HCT116 (cell line): ENCODE results near the gene C2. TPM values are rescaled to one million over a fixed set of nuclear protein-coding genes. Genes with fewer than 3 reads are reported as not detected.

Experiments
- ATAC-seq: fragments of 200-7000 bp; cut with Tn5 transposase; 2 replicates; pipeline ENCODE4 v1.9.1; 2020; ENCODE audit warnings: mild to moderate bottlenecking, moderate library complexity
- BruUV-seq: library from RNA; stranded (reverse); fragments of 400-500 nt; replicated peaks from 2 replicates; lab custom pipeline; 2021; lab: Mats Ljungman, UMichigan
- CTCF ChIA-PET: fragments of 300-600 bp; sonication (Branson Sonifier 250); formaldehyde crosslinking; loops from one replicate; lab custom pipeline; 2021; ENCODE audit warnings: antibody characterized with exemption; lab: Charles Lee
- POLR2A ChIA-PET: fragments of 300-600, 350-600 bp; sonication (Branson Sonifier 250); formaldehyde crosslinking; loops from one replicate; lab custom pipeline; 2021; ENCODE audit warnings: antibody characterized with exemption; lab: Charles Lee
- RAD21 ChIA-PET, 2 experiments: fragments of 300-600 bp; sonication (Branson Sonifier 250); formaldehyde crosslinking; loops; one replicate each; lab custom pipeline; 2023; ENCODE audit warnings: low total read pairs in 2 of 2; ENCODE audit not compliant: uncharacterized antibody in 2 of 2, unreplicated experiment in 2 of 2, low non-redundant PET in 1 of 2; lab: Charles Lee
- DNase-seq: peaks from one replicate; pipeline ENCODE4 v3.0.0-alpha.2; 2010; ENCODE audit warnings: low read depth, low spot score
- H2AFZ ChIP-seq: fragments of 200-600 bp; shearing (Covaris generic), sonication (generic); 2 replicates; pipeline ENCODE4 v1.6.1; 2017; ENCODE audit warnings: low read depth, mixed run types, mixed read lengths, antibody characterized with exemption, low read length; ENCODE audit not compliant: poor library complexity, severe bottlenecking
- H3K27ac ChIP-seq: 2 replicates; pipeline ENCODE4 v1.5.1; 2012; ENCODE audit warnings: low read depth, low read length
- H3K27me3 ChIP-seq: fragments of 200-600 bp; sonication (generic); 2 replicates; pipeline ENCODE4 v1.6.1; 2016; ENCODE audit warnings: mixed run types, low read length, mixed read lengths; ENCODE audit not compliant: insufficient read depth
- H3K36me3 ChIP-seq, 2 experiments: fragments of 200-500 bp in 1 of 2; fragments of 200-600 bp in 1 of 2; sonication (Bioruptor generic) in 1 of 2; sonication (generic) in 1 of 2; 2 replicates each; pipeline versions ENCODE4 v1.5.1 to v1.6.1; 2014 to 2016; ENCODE audit warnings: low read length in 2 of 2, inconsistent platforms in 1 of 2, mixed read lengths in 1 of 2, mixed run types in 1 of 2; ENCODE audit not compliant: insufficient read depth in 2 of 2, control insufficient read depth in 1 of 2
- H3K4me1 ChIP-seq, 2 experiments: fragments of 200-600 bp in 1 of 2; sonication (generic) in 1 of 2; 2 replicates each; pipeline versions ENCODE4 v1.5.1 to v1.6.1; 2012 to 2017; ENCODE audit warnings: low read length in 2 of 2, inconsistent platforms in 1 of 2, mild to moderate bottlenecking in 1 of 2, mixed read lengths in 1 of 2, mixed run types in 1 of 2, moderate library complexity in 1 of 2; ENCODE audit not compliant: insufficient read depth in 2 of 2, control insufficient read depth in 1 of 2
- H3K4me2 ChIP-seq: fragments of 200-600 bp; sonication (generic); 2 replicates; pipeline ENCODE4 v1.6.1; 2017; ENCODE audit warnings: mixed run types, low read length, mixed read lengths
- H3K4me3 ChIP-seq, 2 experiments: fragments of 200-600 bp in 1 of 2; sonication (generic) in 1 of 2; replicated peaks in 1 of 2; 2 replicates each; pipeline ENCODE4 v1.5.1; 2011 to 2016; ENCODE audit warnings: low read length in 2 of 2, control low read depth in 1 of 2, low read depth in 1 of 2, mild to moderate bottlenecking in 1 of 2, mixed read lengths in 1 of 2, mixed run types in 1 of 2
- H3K79me2 ChIP-seq: fragments of 200-600 bp; sonication (generic); 2 replicates; pipeline ENCODE4 v1.6.1; 2017; ENCODE audit warnings: mild to moderate bottlenecking, mixed run types, low read length, moderate library complexity, mixed read lengths; ENCODE audit not compliant: insufficient read depth
- H3K9ac ChIP-seq: fragments of 200-600 bp; sonication (generic); 2 replicates; pipeline ENCODE4 v1.6.1; 2016; ENCODE audit warnings: low read length, mixed read lengths
- H3K9me2 ChIP-seq: fragments of 200-600 bp; sonication (generic), shearing (Covaris generic); 2 replicates; pipeline ENCODE4 v1.6.1; 2017; ENCODE audit warnings: mixed run types, mild to moderate bottlenecking, moderate library complexity; ENCODE audit not compliant: insufficient read depth
- H3K9me3 ChIP-seq, 2 experiments: fragments of 200-500 bp in 1 of 2; fragments of 200-600 bp in 1 of 2; sonication (Bioruptor generic) in 1 of 2; sonication (generic) in 1 of 2; 2 replicates each; pipeline ENCODE4 v1.6.1; 2014 to 2017; ENCODE audit warnings: low read length in 2 of 2, mixed read lengths in 2 of 2, inconsistent platforms in 1 of 2, low read depth in 1 of 2, mild to moderate bottlenecking in 1 of 2, mixed run types in 1 of 2, moderate library complexity in 1 of 2; ENCODE audit not compliant: control insufficient read depth in 1 of 2, insufficient read depth in 1 of 2
- H4K20me1 ChIP-seq: fragments of 200-600 bp; sonication (generic), shearing (Covaris generic); 2 replicates; pipeline ENCODE4 v1.6.1; 2017; ENCODE audit warnings: mixed run types, mild to moderate bottlenecking, moderate library complexity; ENCODE audit not compliant: insufficient read depth
- CBX3 ChIP-seq: IDR thresholded peaks from 2 replicates; pipeline ENCODE4 v1.6.1; 2012; ENCODE audit warnings: low read depth
- CTCF ChIP-seq, 3 experiments: fragments of 200-600 bp in 1 of 3; sonication (generic) in 1 of 3; IDR thresholded peaks in 2 of 3; conservative IDR thresholded peaks in 1 of 3; 2 replicates each; pipeline ENCODE4 v1.5.1; 2012 to 2017; ENCODE audit warnings: low read depth in 2 of 3, low read length in 2 of 3, antibody characterized with exemption in 1 of 3, borderline replicate concordance in 1 of 3, control low read depth in 1 of 3, mild to moderate bottlenecking in 1 of 3, mixed read lengths in 1 of 3, mixed run types in 1 of 3, moderate library complexity in 1 of 3; ENCODE audit not compliant: insufficient read depth in 1 of 3
- EGR1 ChIP-seq: IDR thresholded peaks from 2 replicates; pipeline ENCODE4 v1.6.1; 2012; ENCODE audit warnings: low read depth
- EZH2 ChIP-seq: fragments of 200-600 bp; sonication (generic); IDR thresholded peaks from 2 replicates; pipeline ENCODE4 v1.6.1; 2017; ENCODE audit warnings: antibody characterized with exemption, mixed run types
- MAX ChIP-seq: IDR thresholded peaks from 2 replicates; pipeline ENCODE4 v1.6.1; 2012
- POLR2A ChIP-seq: IDR thresholded peaks from 2 replicates; pipeline ENCODE4 v1.7.0; 2011; ENCODE audit warnings: borderline replicate concordance; ENCODE audit not compliant: insufficient read depth, insufficient read length; ENCODE audit errors: extremely low read depth
- SP1 ChIP-seq: IDR thresholded peaks from 2 replicates; pipeline ENCODE4 v1.6.1; 2012; ENCODE audit warnings: low read depth
- YY1 ChIP-seq: IDR thresholded peaks from 2 replicates; pipeline ENCODE4 v1.6.1; 2011; ENCODE audit warnings: low read length, low read depth, moderate library complexity, mild to moderate bottlenecking; ENCODE audit not compliant: insufficient replicate concordance; ENCODE audit errors: extremely low read depth
- ZFX ChIP-seq: fragments of 450-650 bp; IDR thresholded peaks from 2 replicates; pipeline ENCODE4 v1.6.1; 2017
- ZNF274 ChIP-seq: fragments of 200-500 bp; sonication (Bioruptor generic); IDR thresholded peaks from 2 replicates; pipeline ENCODE4 v1.6.1; 2014; ENCODE audit warnings: mild to moderate bottlenecking, low read depth, low read length, inconsistent platforms
- intact Hi-C: fragments of 100-400 bp; cut with micrococcal nuclease; formaldehyde crosslinking; loops from 2 replicates; pipeline ENCODE4 v1.10.0; 2022
- total RNA-seq: library from RNA; stranded (reverse); gene quantifications from one replicate; pipeline ENCODE4 v1.2.1, GENCODE V29; 2021; ENCODE audit not compliant: unreplicated experiment

C2 gene
- total RNA-seq, 1 experiment from 2014 or later: 3.1 TPM

- TF ChIP-seq EGR1 (no peak), CTCF (IDR thresholded peaks at IDR 0.05 in 2 of 3, conservative IDR thresholded peaks at IDR 0.05 in 1 of 3; ENCODE audit: borderline replicate concordance in 1 of 3, insufficient read depth in 1 of 3, low read depth in 2 of 3, low read length in 2 of 3) (no peak), ZFX (no peak), MAX (no peak), YY1 (no peak), CBX3 (no peak)
- TF ChIP-seq, all 23 proteins: peak for 0
These were observed 25.4 kb downstream of the C2 start (continued) for GRCh38 chr6:31952890-31953289.

- ChIA-PET CTCF (no interaction called here), RAD21 (no interaction called here), POLR2A (no interaction called here)
- intact Hi-C loops: no loop called here
- Histone ChIP-seq H3K27me3 (no peaks in the 10 kb centered on the region), H3K9ac (no peak overlapping the region), H3K36me3 (peaks cover 26 to 51% of the 10 kb centered on the region in 2 experiments), H3K4me1 (peaks cover 9 to 12% of the 10 kb centered on the region in 2 experiments), H3K4me3 (no peak overlapping the region), H4K20me1 (no peaks in the 10 kb centered on the region), H2AFZ (no peak overlapping the region), H3K4me2 (no peak overlapping the region), H3K9me2 (no peaks in the 10 kb centered on the region), H3K27ac (no peak overlapping the region), H3K79me2 (peaks cover 29% of the 10 kb centered on the region), H3K9me3 (no peaks in the 10 kb centered on the region)
- DNase-seq (no peak), ATAC-seq (no peak)
- no peak for TF ChIP-seq POLR2A
- TF ChIP-seq EZH2: no peak
- no peak for TF ChIP-seq ZNF274
- TF ChIP-seq SP1: no peak
- TF ChIP-seq CTCF (IDR thresholded peaks at IDR 0.05 in 2 of 3, conservative IDR thresholded peaks at IDR 0.05 in 1 of 3; ENCODE audit: borderline replicate concordance in 1 of 3, insufficient read depth in 1 of 3, low read depth in 2 of 3, low read length in 2 of 3): no peak
- no TSS peak for BruUV-seq
These were observed 27.0 kb downstream of the C2 start for GRCh38 chr6:31954511-31954910.
